Esophagus muscularis mucosa (tissue), 4 donors: ENCODE measurements around the gene GNB3. TPM values are rescaled to one million over a fixed set of nuclear protein-coding genes. Genes with fewer than 3 reads are reported as not detected.

ENCODE experiments used
- DNase-seq: peaks from one replicate; pipeline ENCODE4 v3.0.0-alpha.2; 2017; ENCODE audit errors: extremely low spot score
- H3K27ac ChIP-seq, 4 donors: fragments of 200-600 bp; sonication (generic); replicated peaks in 1 of 4; 1 replicate in 3 of 4; 2 replicates in 1 of 4; pipeline ENCODE4 v1.5.1; 2016 to 2019; ENCODE audit warnings: mild to moderate bottlenecking in 1 of 4
- H3K27me3 ChIP-seq, 4 donors: fragments of 200-600 bp; sonication (generic); one replicate each; pipeline versions ENCODE4 v1.5.1 to v1.6.0; 2016 to 2019
- H3K36me3 ChIP-seq, 4 donors: fragments of 200-600 bp; sonication (generic); one replicate each; pipeline ENCODE4 v1.5.1; 2016 to 2019
- H3K4me1 ChIP-seq, 4 donors: fragments of 200-600 bp; sonication (generic); one replicate each; pipeline ENCODE4 v1.5.1; 2016 to 2019
- H3K4me3 ChIP-seq, 4 donors: fragments of 200-600 bp; sonication (generic); 1 replicate in 2 of 4; 2 replicates in 2 of 4; pipeline ENCODE4 v1.5.1; 2016 to 2019; ENCODE audit warnings: mild to moderate bottlenecking in 4 of 4, moderate library complexity in 1 of 4
- H3K9me3 ChIP-seq, 4 donors: fragments of 200-600 bp; sonication (generic); 1 replicate in 3 of 4; 2 replicates in 1 of 4; pipeline ENCODE4 v1.5.1; 2016 to 2019
- EP300 ChIP-seq: sonication (generic); formaldehyde crosslinking; IDR thresholded peaks from one replicate; pipeline ENCODE4 v1.6.1; 2017; ENCODE audit warnings: antibody characterized with exemption
- POLR2A ChIP-seq: fragments of 450-650 bp; IDR thresholded peaks from one replicate; pipeline ENCODE4 v1.6.1; 2017; ENCODE audit warnings: antibody characterized with exemption, moderate library complexity, mild to moderate bottlenecking, low read depth
- POLR2AphosphoS5 ChIP-seq, 2 donors: sonication (generic); formaldehyde crosslinking; IDR thresholded peaks; one replicate each; pipeline ENCODE4 v1.6.1; 2017; ENCODE audit warnings: antibody characterized with exemption in 2 of 2
- WGBS: methylation state at CpG from one replicate; pipeline ENCODE4 v1.1.5; 2018; 5-methylcytosine and 5-hydroxymethylcytosine counted together
- intact Hi-C: fragments of 100-400 bp; cut with DNase I; formaldehyde crosslinking; loops from one replicate; pipeline ENCODE4 v1.15.1; 2023
- total RNA-seq, 4 donors: library from RNA; depleted of rRNA; stranded (reverse); fragments of >200 nt; gene quantifications; one replicate each; pipeline versions ENCODE4 v1.1.0 to v1.2.1, GENCODE V29; 2016
- TF ChIP-seq, protein P1 (sequence below), 3 experiments: fragments of 200-600 bp in 2 of 3; fragments of 450-650 bp in 1 of 3; sonication (generic) in 2 of 3; IDR thresholded peaks; one replicate each; pipeline ENCODE4 v1.5.1; 2017 to 2019; ENCODE audit warnings: antibody characterized with exemption in 3 of 3, mild to moderate bottlenecking in 2 of 3, moderate library complexity in 1 of 3

Gene GNB3
- total RNA-seq, 4 donors from 2014 or later = 0.39 to 1.7 (median 0.46) TPM

- intact Hi-C loops = no loop called here
- Histone ChIP-seq H3K36me3 (peaks cover 13 to 43% (median 29%) of the 10 kb centered on the region in 4 donors), H3K4me3 (peak within 1 kb of the TSS; percentile 61 to 94 (median 68)), H3K27ac (peak within 1 kb of the TSS; percentile 92 to 98 (median 95)), H3K4me1 (peaks cover 13 to 26% (median 20%) of the 10 kb centered on the region in 4 donors), H3K27me3 (no peaks in the 10 kb centered on the region), H3K9me3 (no peaks in the 10 kb centered on the region)
- TF ChIP-seq POLR2AphosphoS5 (IDR thresholded peaks at IDR 0.05) (peak; percentile 75 to 86), POLR2A (peak; percentile 18), EP300 (no peak)
- TF ChIP-seq, protein P1, sequence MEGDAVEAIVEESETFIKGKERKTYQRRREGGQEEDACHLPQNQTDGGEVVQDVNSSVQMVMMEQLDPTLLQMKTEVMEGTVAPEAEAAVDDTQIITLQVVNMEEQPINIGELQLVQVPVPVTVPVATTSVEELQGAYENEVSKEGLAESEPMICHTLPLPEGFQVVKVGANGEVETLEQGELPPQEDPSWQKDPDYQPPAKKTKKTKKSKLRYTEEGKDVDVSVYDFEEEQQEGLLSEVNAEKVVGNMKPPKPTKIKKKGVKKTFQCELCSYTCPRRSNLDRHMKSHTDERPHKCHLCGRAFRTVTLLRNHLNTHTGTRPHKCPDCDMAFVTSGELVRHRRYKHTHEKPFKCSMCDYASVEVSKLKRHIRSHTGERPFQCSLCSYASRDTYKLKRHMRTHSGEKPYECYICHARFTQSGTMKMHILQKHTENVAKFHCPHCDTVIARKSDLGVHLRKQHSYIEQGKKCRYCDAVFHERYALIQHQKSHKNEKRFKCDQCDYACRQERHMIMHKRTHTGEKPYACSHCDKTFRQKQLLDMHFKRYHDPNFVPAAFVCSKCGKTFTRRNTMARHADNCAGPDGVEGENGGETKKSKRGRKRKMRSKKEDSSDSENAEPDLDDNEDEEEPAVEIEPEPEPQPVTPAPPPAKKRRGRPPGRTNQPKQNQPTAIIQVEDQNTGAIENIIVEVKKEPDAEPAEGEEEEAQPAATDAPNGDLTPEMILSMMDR (IDR thresholded peaks at IDR 0.05) = peak in 1 of 3 experiments; percentile 20
- peak; percentile 100 for DNase-seq
- WGBS = 0% methylated on average over 24 of the region's 65 CpGs
Measured at GRCh38 chr12:6851921-6852650, 11.4 kb downstream of the GNB3 start, which contains the start of gene USP5. USP5 (plus strand) TSS chr12:6852150; CDS start chr12:6852180, 30 bp downstream.

GRCh38 chr12:6852651-6853354, 12.1 kb downstream of the GNB3 start:
- H3K27me3 ChIP-seq = no peaks in the 10 kb centered on the region
- intact Hi-C loops = no loop called here
- WGBS = 2% methylated on average over 17 of the region's 18 CpGs
- H3K9me3 ChIP-seq = no peaks in the 10 kb centered on the region
- peak overlapping the region; percentile 61 to 94 (median 68) for H3K4me3 ChIP-seq
- no peak for DNase-seq
- TF ChIP-seq, protein P1 (IDR thresholded peaks at IDR 0.05) = peak in 1 of 3 experiments; percentile 4
- no peak for TF ChIP-seq POLR2A
- H3K36me3 ChIP-seq = peaks cover 18 to 43% (median 32%) of the 10 kb centered on the region in 4 donors
- peak overlapping the region; percentile 92 to 98 (median 95) for H3K27ac ChIP-seq
- H3K4me1 ChIP-seq = peaks cover 13 to 26% (median 20%) of the 10 kb centered on the region in 4 donors

DNA sequence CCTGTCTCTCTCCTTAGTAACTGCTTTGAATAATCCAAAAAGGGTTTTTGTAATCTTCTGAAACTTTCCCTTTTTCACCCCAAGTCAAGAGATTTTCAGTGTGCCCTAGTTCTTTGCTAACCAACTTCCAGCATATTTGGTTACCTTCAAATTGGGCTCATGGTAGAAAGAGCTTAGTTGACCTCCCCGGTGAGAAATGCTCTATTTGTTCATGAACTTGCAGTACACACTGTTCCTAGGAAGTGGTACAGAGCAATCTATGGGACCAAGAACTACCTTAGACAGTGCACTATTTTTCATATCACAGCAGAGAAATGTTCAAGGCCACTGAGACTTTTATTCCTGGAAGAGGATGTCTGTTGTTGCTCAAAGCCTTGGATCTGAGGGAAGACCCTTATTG, 12.9 kb downstream of the GNB3 start:
- intact Hi-C loops = no loop called here

DNA sequence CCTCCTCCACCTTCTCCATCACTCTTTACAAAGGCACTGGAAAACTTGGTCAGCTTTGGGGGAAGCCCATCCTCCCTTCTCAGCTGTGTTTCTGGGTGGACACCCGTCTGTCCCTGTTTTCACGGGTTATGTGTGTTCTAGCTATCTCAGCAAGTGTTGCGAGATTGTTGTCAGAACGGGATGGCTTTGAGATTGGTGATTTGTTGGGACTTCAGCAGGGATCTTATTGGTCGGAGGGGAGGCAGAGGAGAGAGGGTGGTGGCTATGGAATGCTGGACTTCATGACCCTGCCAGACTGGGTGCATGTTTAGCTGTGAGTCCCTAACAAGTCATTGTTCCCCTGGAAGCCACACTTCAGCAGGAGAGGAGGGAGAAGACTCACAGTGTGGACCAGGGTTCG, 13.3 kb downstream of the GNB3 start:
- no peak for DNase-seq
- H3K27me3 ChIP-seq = no peaks in the 10 kb centered on the region
- intact Hi-C loops = no loop called here
- H3K4me3 ChIP-seq = no peak overlapping the region
- no peaks in the 10 kb centered on the region for H3K9me3 ChIP-seq
- TF ChIP-seq POLR2AphosphoS5 (IDR thresholded peaks at IDR 0.05) (no peak), POLR2A (no peak), EP300 (no peak)
- TF ChIP-seq, protein P1 (IDR thresholded peaks at IDR 0.05) = no peak
- 73% methylated on average over 6 of the region's 6 CpGs for WGBS
- peak overlapping the region; percentile 92 to 98 (median 95) for H3K27ac ChIP-seq
- peaks cover 30 to 47% (median 42%) of the 10 kb centered on the region in 4 donors for H3K36me3 ChIP-seq
- peaks cover 13 to 26% (median 20%) of the 10 kb centered on the region in 4 donors for H3K4me1 ChIP-seq

More for the DNA sequence above, 12.9 kb downstream of the GNB3 start:
- H3K4me3 ChIP-seq = peak overlapping the region in 1 of 4 donors; percentile 61
- no peak for DNase-seq
- H3K27me3 ChIP-seq = no peaks in the 10 kb centered on the region
- peak overlapping the region; percentile 92 to 98 (median 95) for H3K27ac ChIP-seq
- 71% methylated on average over 1 of the region's 1 CpG for WGBS
- peaks cover 13 to 26% (median 20%) of the 10 kb centered on the region in 4 donors for H3K4me1 ChIP-seq
- no peaks in the 10 kb centered on the region for H3K9me3 ChIP-seq
- peaks cover 26 to 47% (median 40%) of the 10 kb centered on the region in 4 donors for H3K36me3 ChIP-seq
- TF ChIP-seq POLR2AphosphoS5 (IDR thresholded peaks at IDR 0.05) (no peak), EP300 (no peak)

- peaks cover 43 to 56% (median 51%) of the 10 kb centered on the region in 4 donors for H3K36me3 ChIP-seq
- H3K27ac ChIP-seq = no peak overlapping the region
- no peak overlapping the region for H3K4me3 ChIP-seq
- no peaks in the 10 kb centered on the region for H3K27me3 ChIP-seq
- TF ChIP-seq POLR2AphosphoS5 (IDR thresholded peaks at IDR 0.05) = no peak
- TF ChIP-seq, protein P1 (IDR thresholded peaks at IDR 0.05) = no peak
- TF ChIP-seq POLR2A = no peak
- TF ChIP-seq EP300 = no peak
- no peaks in the 10 kb centered on the region for H3K9me3 ChIP-seq
- WGBS = 93% methylated on average over 14 of the region's 14 CpGs
- peaks cover 13 to 26% (median 20%) of the 10 kb centered on the region in 4 donors for H3K4me1 ChIP-seq
- intact Hi-C loops = no loop called here
- DNase-seq = no peak
Measured at GRCh38 chr12:6855322-6855721, 14.6 kb downstream of the GNB3 start.
